ENCODE measurements around the gene XKR8.
"Not testable (repeated sequence)": the region's sequence is repeated elsewhere in the genome, so short reads cannot be mapped to it uniquely, and the experiment has no call there.

The XKR8 gene

GRCh38 chr1:27992276-27992675, 32.5 kb downstream of the XKR8 start:
- no peak for DNase-seq
- TF ChIP-seq, protein P1, sequence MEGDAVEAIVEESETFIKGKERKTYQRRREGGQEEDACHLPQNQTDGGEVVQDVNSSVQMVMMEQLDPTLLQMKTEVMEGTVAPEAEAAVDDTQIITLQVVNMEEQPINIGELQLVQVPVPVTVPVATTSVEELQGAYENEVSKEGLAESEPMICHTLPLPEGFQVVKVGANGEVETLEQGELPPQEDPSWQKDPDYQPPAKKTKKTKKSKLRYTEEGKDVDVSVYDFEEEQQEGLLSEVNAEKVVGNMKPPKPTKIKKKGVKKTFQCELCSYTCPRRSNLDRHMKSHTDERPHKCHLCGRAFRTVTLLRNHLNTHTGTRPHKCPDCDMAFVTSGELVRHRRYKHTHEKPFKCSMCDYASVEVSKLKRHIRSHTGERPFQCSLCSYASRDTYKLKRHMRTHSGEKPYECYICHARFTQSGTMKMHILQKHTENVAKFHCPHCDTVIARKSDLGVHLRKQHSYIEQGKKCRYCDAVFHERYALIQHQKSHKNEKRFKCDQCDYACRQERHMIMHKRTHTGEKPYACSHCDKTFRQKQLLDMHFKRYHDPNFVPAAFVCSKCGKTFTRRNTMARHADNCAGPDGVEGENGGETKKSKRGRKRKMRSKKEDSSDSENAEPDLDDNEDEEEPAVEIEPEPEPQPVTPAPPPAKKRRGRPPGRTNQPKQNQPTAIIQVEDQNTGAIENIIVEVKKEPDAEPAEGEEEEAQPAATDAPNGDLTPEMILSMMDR (IDR thresholded peaks at IDR 0.05): no peak
- Histone ChIP-seq H3K4me1 (no peaks in the 10 kb centered on the region), H3K36me3 (peaks cover 61 to 98% (median 79%) of the 10 kb centered on the region in 3 donors), H3K27me3 (no peaks in the 10 kb centered on the region), H3K4me3 (no peak overlapping the region), H3K27ac (no peak overlapping the region), H3K9me3 (no peaks in the 10 kb centered on the region)
- intact Hi-C loops (cut with DNase I; ENCODE audit: low total_unique reads): no loop called here

GRCh38 chr1:27993241-27993640, 33.5 kb downstream of the XKR8 start:
- H3K4me1 ChIP-seq: no peaks in the 10 kb centered on the region
- intact Hi-C loops (cut with DNase I; ENCODE audit: low total_unique reads): no loop called here
- peaks cover 59 to 98% (median 79%) of the 10 kb centered on the region in 3 donors for H3K36me3 ChIP-seq
- TF ChIP-seq, protein P1 (IDR thresholded peaks at IDR 0.05): no peak
- no peaks in the 10 kb centered on the region for H3K27me3 ChIP-seq
- no peak overlapping the region for H3K4me3 ChIP-seq
- no peaks in the 10 kb centered on the region for H3K9me3 ChIP-seq
- H3K27ac ChIP-seq: no peak overlapping the region
- DNase-seq: no peak

GRCh38 chr1:27994060-27994459, 34.3 kb downstream of the XKR8 start:
- H3K4me3 ChIP-seq: no peak overlapping the region
- H3K36me3 ChIP-seq: peaks cover 59 to 98% (median 79%) of the 10 kb centered on the region in 3 donors
- DNase-seq: no peak
- no peaks in the 10 kb centered on the region for H3K4me1 ChIP-seq
- intact Hi-C loops (cut with DNase I; ENCODE audit: low total_unique reads): no loop called here
- no peak overlapping the region for H3K27ac ChIP-seq
- H3K27me3 ChIP-seq: no peaks in the 10 kb centered on the region
- TF ChIP-seq, protein P1 (IDR thresholded peaks at IDR 0.05): no peak
- H3K9me3 ChIP-seq: no peaks in the 10 kb centered on the region

DNA sequence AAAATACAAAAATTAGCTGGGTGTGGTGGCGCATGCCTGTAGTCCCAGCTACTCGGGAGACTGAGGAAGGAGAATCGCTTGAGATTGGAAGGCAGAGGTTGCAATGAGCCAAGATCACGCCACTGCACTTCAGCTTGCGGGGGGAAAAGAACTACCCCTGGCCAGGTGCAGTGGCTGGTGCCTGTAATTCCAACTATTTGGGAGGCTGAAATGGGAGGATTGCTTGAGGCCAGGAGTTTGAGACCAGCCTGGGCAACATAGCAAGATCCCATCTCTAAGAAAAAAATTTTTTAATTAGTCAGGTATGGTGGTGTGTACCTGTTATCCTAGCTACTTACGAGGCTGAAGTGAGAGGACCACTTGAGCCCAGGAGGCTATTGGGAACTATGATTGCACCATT, 34.8 kb downstream of the XKR8 start:
- H3K4me1 ChIP-seq; H3K4me3 ChIP-seq; H3K27me3 ChIP-seq; intact Hi-C loops (cut with DNase I; ENCODE audit: low total_unique reads); H3K27ac ChIP-seq; H3K9me3 ChIP-seq; DNase-seq: not testable (repeated sequence)
- peaks cover 58 to 98% (median 79%) of the 10 kb centered on the region in 3 donors for H3K36me3 ChIP-seq

- intact Hi-C loops (cut with DNase I; ENCODE audit: low total_unique reads): no loop called here
- H3K36me3 ChIP-seq: peaks cover 76 to 89% (median 81%) of the 10 kb centered on the region in 3 donors
- no peaks in the 10 kb centered on the region for H3K27me3 ChIP-seq
- H3K4me1 ChIP-seq: no peaks in the 10 kb centered on the region
- no peak for DNase-seq
- no peaks in the 10 kb centered on the region for H3K9me3 ChIP-seq
- TF ChIP-seq, protein P1 (IDR thresholded peaks at IDR 0.05): no peak
- H3K4me3 ChIP-seq: no peak overlapping the region
- H3K27ac ChIP-seq: no peak overlapping the region
Observed at GRCh38 chr1:27999055-27999454, 39.3 kb downstream of the XKR8 start.

DNA sequence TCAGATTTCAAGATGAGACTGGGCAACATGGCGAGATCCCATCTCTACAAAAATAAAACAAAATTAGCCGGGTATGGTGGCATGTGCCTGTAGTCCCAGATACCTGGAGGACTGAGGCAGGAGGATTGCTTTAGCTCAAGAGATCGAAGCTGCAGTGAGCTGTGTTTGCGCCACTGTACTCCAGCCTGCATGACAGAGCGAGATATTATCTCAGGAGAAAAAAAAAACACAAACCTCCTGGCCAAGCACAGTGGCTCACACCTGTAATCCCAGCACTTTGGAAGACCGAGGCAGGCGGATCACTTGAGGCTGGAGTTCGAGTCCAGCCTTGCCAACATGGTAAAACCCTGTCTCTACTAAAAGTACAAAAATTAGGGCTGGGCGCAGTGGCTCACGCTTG, 42.8 kb downstream of the XKR8 start:
- Histone ChIP-seq H3K9me3 (no peaks in the 10 kb centered on the region), H3K36me3 (peaks cover 46 to 78% (median 73%) of the 10 kb centered on the region in 3 donors), H3K27ac (no peak overlapping the region), H3K27me3 (no peaks in the 10 kb centered on the region), H3K4me1 (no peaks in the 10 kb centered on the region), H3K4me3 (no peak overlapping the region)
- DNase-seq: no peak
- intact Hi-C loops (cut with DNase I; ENCODE audit: low total_unique reads): no loop called here
- TF ChIP-seq, protein P1 (IDR thresholded peaks at IDR 0.05): no peak

DNA sequence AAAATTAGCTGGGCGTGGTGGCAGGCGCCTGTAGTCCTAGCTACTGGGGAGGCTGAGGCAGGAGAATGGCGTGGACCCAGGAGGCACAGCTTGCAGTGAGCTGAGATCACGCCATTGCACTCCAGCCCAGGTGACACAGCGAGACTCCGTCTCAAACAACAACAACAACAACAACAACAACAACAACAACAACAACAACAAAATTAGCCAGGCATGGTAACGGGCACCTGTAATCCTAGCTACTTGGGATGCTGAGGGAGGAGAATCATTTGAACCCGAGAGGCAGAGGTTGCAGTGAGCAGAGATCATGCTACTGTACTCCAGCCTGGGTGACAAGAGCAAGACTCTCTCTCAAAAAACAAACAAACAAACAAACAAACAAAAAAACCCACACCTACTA, 43.3 kb downstream of the XKR8 start:
- H3K4me1 ChIP-seq; H3K27me3 ChIP-seq; H3K4me3 ChIP-seq; intact Hi-C loops (cut with DNase I; ENCODE audit: low total_unique reads); H3K27ac ChIP-seq; H3K9me3 ChIP-seq; DNase-seq: not testable (repeated sequence)
- H3K36me3 ChIP-seq: peaks cover 41 to 73% (median 70%) of the 10 kb centered on the region in 3 donors
